Esophagus squamous epithelium (tissue), 5 donors: ENCODE measurements around the gene S100PBP. TPM values are rescaled to one million over a fixed set of nuclear protein-coding genes. Genes with fewer than 3 reads are reported as not detected.

Experiments used
- DNase-seq: peaks from one replicate; lab custom pipeline; 2025; lab: John Stamatoyannopoulos, UW
- H3K27ac ChIP-seq, 4 donors: fragments of 200-600 bp; sonication (generic); one replicate each; pipeline ENCODE4 v1.5.1; 2016 to 2019; ENCODE audit warnings: mild to moderate bottlenecking in 1 of 4
- H3K27me3 ChIP-seq, 4 donors: fragments of 200-600 bp; sonication (generic); 1 replicate in 3 of 4; 2 replicates in 1 of 4; pipeline versions ENCODE4 v1.5.1 to v1.6.0; 2017 to 2021; ENCODE audit warnings: antibody characterized with exemption in 1 of 4
- H3K36me3 ChIP-seq, 3 donors: fragments of 200-600 bp; sonication (generic); one replicate each; pipeline ENCODE4 v1.5.1; 2016 to 2019
- H3K4me1 ChIP-seq, 3 donors: fragments of 200-600 bp; sonication (generic); one replicate each; pipeline ENCODE4 v1.5.1; 2017 to 2019
- H3K4me3 ChIP-seq, 4 donors: fragments of 200-600 bp; sonication (generic); 1 replicate in 3 of 4; 2 replicates in 1 of 4; pipeline ENCODE4 v1.5.1; 2016 to 2019; ENCODE audit warnings: mild to moderate bottlenecking in 2 of 4, moderate library complexity in 1 of 4
- H3K9me3 ChIP-seq, 3 donors: fragments of 200-600 bp; sonication (generic); one replicate each; pipeline ENCODE4 v1.5.1; 2016 to 2019
- CTCF ChIP-seq, 6 experiments: fragments of 450-650 bp in 4 of 6; fragments of 200-600 bp in 2 of 6; sonication (generic) in 2 of 6; IDR thresholded peaks; one replicate each; pipeline ENCODE4 v1.5.1; 2016 to 2019; ENCODE audit warnings: antibody characterized with exemption in 6 of 6, mild to moderate bottlenecking in 4 of 6, moderate library complexity in 4 of 6
- POLR2A ChIP-seq, 4 donors: fragments of 450-650 bp; IDR thresholded peaks; one replicate each; pipeline ENCODE4 v1.6.1; 2017; ENCODE audit warnings: antibody characterized with exemption in 4 of 4, mild to moderate bottlenecking in 4 of 4, moderate library complexity in 3 of 4
- WGBS, 2 donors: methylation state at CpG; one replicate each; pipeline ENCODE4 v1.1.5; 2018; 5-methylcytosine and 5-hydroxymethylcytosine counted together
- intact Hi-C: fragments of 100-400 bp; cut with DNase I; formaldehyde crosslinking; loops from one replicate; pipeline ENCODE4 v1.15.0; 2022
- total RNA-seq, 4 donors: library from RNA; depleted of rRNA; stranded (reverse); fragments of >200 nt; gene quantifications; one replicate each; pipeline ENCODE4 v1.1.0, GENCODE V29; 2016
- donor health status: DM: yes; HTN: yes; CAD: no.

The S100PBP gene
- total RNA-seq, 4 donors from 2014 or later: 6.5 to 20.0 (median 11.9) TPM

- H3K9me3 ChIP-seq: no peaks in the 10 kb centered on the region
- H3K36me3 ChIP-seq: no peaks in the 10 kb centered on the region
- WGBS, 2 donors: 12% methylated on average over 9 of the region's 79 CpGs; no CpG with 5 or more reads in 1 of the 2 donors
- TF ChIP-seq CTCF (IDR thresholded peaks at IDR 0.05) (peak in 4 of 6 experiments; percentile 15 to 48 (median 28)), POLR2A (IDR thresholded peaks at IDR 0.05) (no peak)
- H3K27me3 ChIP-seq: peaks cover 7 to 75% (median 15%) of the 10 kb centered on the region in 4 donors
- peaks cover 3 to 28% (median 11%) of the 10 kb centered on the region in 3 donors for H3K4me1 ChIP-seq
- no peak within 1 kb of the TSS for H3K27ac ChIP-seq
- intact Hi-C loops: no loop called here
- H3K4me3 ChIP-seq: peak within 1 kb of the TSS in 2 of 4 donors; percentile 29 to 48
- no peak for DNase-seq
These were observed 68.8 kb downstream of the S100PBP start, which contains the start of gene HPCA for GRCh38 chr1:32886004-32886827. Gene HPCA, plus strand, starts transcription at chr1:32886491. Its CDS starts 2,408 bp downstream, at chr1:32888899.

- Histone ChIP-seq H3K27ac (no peak overlapping the region), H3K4me1 (peaks cover 3 to 23% (median 11%) of the 10 kb centered on the region in 3 donors), H3K9me3 (no peaks in the 10 kb centered on the region), H3K27me3 (peaks cover 7 to 82% (median 15%) of the 10 kb centered on the region in 4 donors), H3K4me3 (no peak overlapping the region), H3K36me3 (no peaks in the 10 kb centered on the region)
- WGBS, 2 donors: 51 to 60% methylated on average over 1 to 8 of the region's 19 CpGs
- no peak for DNase-seq
- TF ChIP-seq POLR2A (IDR thresholded peaks at IDR 0.05) (no peak), CTCF (IDR thresholded peaks at IDR 0.05) (no peak)
- intact Hi-C loops: no loop called here
These were observed 69.5 kb downstream of the S100PBP start for GRCh38 chr1:32886828-32887414.

- peaks cover 0 to 19% (median 8%) of the 10 kb centered on the region in 3 donors for H3K4me1 ChIP-seq
- no peak for DNase-seq
- H3K27ac ChIP-seq: no peak overlapping the region
- 65 to 68% methylated on average over 12 of the region's 12 CpGs for WGBS, 2 donors
- H3K9me3 ChIP-seq: no peaks in the 10 kb centered on the region
- peaks cover 7 to 89% (median 15%) of the 10 kb centered on the region in 4 donors for H3K27me3 ChIP-seq
- H3K4me3 ChIP-seq: no peak overlapping the region
- TF ChIP-seq CTCF (IDR thresholded peaks at IDR 0.05): no peak
- TF ChIP-seq POLR2A (IDR thresholded peaks at IDR 0.05): no peak
- H3K36me3 ChIP-seq: no peaks in the 10 kb centered on the region
- intact Hi-C loops: no loop called here
These were observed 70.2 kb downstream of the S100PBP start for GRCh38 chr1:32887623-32888022.

- no peak overlapping the region for H3K4me3 ChIP-seq
- 82 to 85% methylated on average over 3 of the region's 3 CpGs for WGBS, 2 donors
- intact Hi-C loops: no loop called here
- no peaks in the 10 kb centered on the region for H3K9me3 ChIP-seq
- H3K36me3 ChIP-seq: no peaks in the 10 kb centered on the region
- TF ChIP-seq POLR2A (IDR thresholded peaks at IDR 0.05) (no peak), CTCF (IDR thresholded peaks at IDR 0.05) (no peak)
- H3K27ac ChIP-seq: no peak overlapping the region
- DNase-seq: no peak
- H3K4me1 ChIP-seq: peaks cover 1 to 24% (median 13%) of the 10 kb centered on the region in 3 donors
- H3K27me3 ChIP-seq: peaks cover 7 to 94% (median 15%) of the 10 kb centered on the region in 4 donors
These were observed 70.7 kb downstream of the S100PBP start for GRCh38 chr1:32888134-32888533.
